ENCODE results near the gene ZXDB.
"Not testable (repeated sequence)": the region's sequence is repeated elsewhere in the genome, so short reads cannot be mapped to it uniquely, and the experiment has no call there.

The ZXDB gene

GRCh38 chrX:57591284-57592159 lies at the start of gene ZXDB:
ZXDB (plus strand) TSS chrX:57592011; CDS start chrX:57592049, 38 bp downstream.
- DNase-seq: peak; percentile 1

GRCh38 chrX:57565198-57565597 lies 26.6 kb upstream of the ZXDB start:
- DNase-seq: no peak

- DNase-seq: peak; percentile 42 to 56
Measured at GRCh38 chrX:57573754-57574153, 18.1 kb upstream of the ZXDB start.

GRCh38 chrX:57582948-57583347 lies 8.9 kb upstream of the ZXDB start:
- DNase-seq: not testable (repeated sequence)

- no peak for DNase-seq
Measured at GRCh38 chrX:57583477-57583876, 8.3 kb upstream of the ZXDB start.

- no peak for DNase-seq
Measured at GRCh38 chrX:57586360-57586759, 5.5 kb upstream of the ZXDB start.

GRCh38 chrX:57587062-57587461 lies 4.7 kb upstream of the ZXDB start:
- DNase-seq: no peak

GRCh38 chrX:57587607-57588006 lies 4.2 kb upstream of the ZXDB start:
- DNase-seq: peak; percentile 6 to 19

- not testable (repeated sequence) for DNase-seq
Measured at GRCh38 chrX:57592160-57592893, 516 bp downstream of the ZXDB start.

GRCh38 chrX:57592894-57593215 lies 1.0 kb downstream of the ZXDB start:
- peak in 1 of 2 experiments; percentile 1 for DNase-seq

GRCh38 chrX:57595381-57595811 lies 3.6 kb downstream of the ZXDB start:
- no peak for DNase-seq

GRCh38 chrX:57596109-57596508 lies 4.3 kb downstream of the ZXDB start:
- DNase-seq: no peak

- DNase-seq: no peak
Measured at GRCh38 chrX:57596516-57596915, 4.7 kb downstream of the ZXDB start.

- DNase-seq: no peak
Measured at GRCh38 chrX:57607295-57608187, 15.7 kb downstream of the ZXDB start.

- DNase-seq: not testable (repeated sequence)
Measured at GRCh38 chrX:57613351-57613750, 21.5 kb downstream of the ZXDB start.

GRCh38 chrX:57629438-57629837 lies 37.6 kb downstream of the ZXDB start:
- not testable (repeated sequence) for DNase-seq

GRCh38 chrX:57640674-57641016 lies 48.8 kb downstream of the ZXDB start:
- no peak for DNase-seq

- DNase-seq: no peak
Measured at GRCh38 chrX:57641338-57641737, 49.5 kb downstream of the ZXDB start.

GRCh38 chrX:57643698-57644097 lies 51.9 kb downstream of the ZXDB start:
- no peak for DNase-seq

GRCh38 chrX:57647020-57647419 lies 55.2 kb downstream of the ZXDB start:
- DNase-seq: no peak

Measured in Kasumi-1 (cell line).